GF-D8 (cell line): ENCODE results near the gene SPEF1.

Experiments
- DNase-seq: peaks from one replicate; lab custom pipeline; 2025; lab: John Stamatoyannopoulos, UW

SPEF1 gene

GRCh38 chr20:3788685-3789155, 7.5 kb upstream of the SPEF1 start:
- DNase-seq, result no peak

GRCh38 chr20:3787324-3788014, 6.2 kb upstream of the SPEF1 start:
- DNase-seq, result no peak

- DNase-seq, result peak; percentile 43
These were observed 5.5 kb upstream of the SPEF1 start, which contains the start of gene CENPB for GRCh38 chr20:3786665-3787323. Gene CENPB, minus strand, starts transcription at chr20:3786740. Its CDS starts 257 bp downstream, at chr20:3786483.

- no peak for DNase-seq
These were observed 4.9 kb upstream of the SPEF1 start for GRCh38 chr20:3786126-3786484.

- DNase-seq, result no peak
These were observed 4.2 kb upstream of the SPEF1 start for GRCh38 chr20:3785240-3786125.

GRCh38 chr20:3784863-3785239, 3.6 kb upstream of the SPEF1 start:
- no peak for DNase-seq

- DNase-seq, result no peak
These were observed 3.1 kb upstream of the SPEF1 start for GRCh38 chr20:3784216-3784853.

GRCh38 chr20:3783511-3784195, 2.4 kb upstream of the SPEF1 start:
- no peak for DNase-seq

- DNase-seq, result no peak
These were observed 1.8 kb upstream of the SPEF1 start for GRCh38 chr20:3783068-3783489.

- DNase-seq, result no peak
These were observed 1.3 kb upstream of the SPEF1 start for GRCh38 chr20:3782597-3782996.

- no peak for DNase-seq
These were observed 2.3 kb downstream of the SPEF1 start for GRCh38 chr20:3778976-3779375.

- no peak for DNase-seq
These were observed 3.3 kb downstream of the SPEF1 start for GRCh38 chr20:3777716-3778629.

- DNase-seq, result no peak
These were observed 3.9 kb downstream of the SPEF1 start for GRCh38 chr20:3777381-3777715.

- no peak for DNase-seq
These were observed 5.7 kb downstream of the SPEF1 start for GRCh38 chr20:3775457-3776108.

- no peak for DNase-seq
These were observed 9.6 kb downstream of the SPEF1 start for GRCh38 chr20:3771552-3772058.

- peak; percentile 52 for DNase-seq
These were observed 12.7 kb downstream of the SPEF1 start for GRCh38 chr20:3768342-3769130.

GRCh38 chr20:3767427-3768341, 13.6 kb downstream of the SPEF1 start, which contains the start of gene ADISSP:
Gene ADISSP, minus strand, starts transcription at chr20:3767753. Its CDS starts 7,653 bp downstream, at chr20:3760100.
- peak; percentile 94 for DNase-seq

- no peak for DNase-seq
These were observed 14.2 kb downstream of the SPEF1 start for GRCh38 chr20:3767110-3767426.
